SK-N-MC (cell line): ENCODE measurements around the gene MGAT5.
"Not testable (repeated sequence)": the region's sequence is repeated elsewhere in the genome, so short reads cannot be mapped to it uniquely, and the experiment has no call there.

Source experiments
- DNase-seq: peaks from one replicate; pipeline ENCODE4 v3.0.0-alpha.2; 2011; ENCODE audit warnings: low read depth, low spot score
- H3K27ac ChIP-seq: fragments of 200-600 bp; sonication (generic); 2 replicates; pipeline ENCODE4 v1.5.1; 2016; ENCODE audit warnings: mixed run types
- H3K36me3 ChIP-seq: fragments of 200-600 bp; sonication (generic); 2 replicates; pipeline ENCODE4 v1.6.1; 2017; ENCODE audit warnings: antibody characterized with exemption, low read length, mixed read lengths; ENCODE audit not compliant: insufficient read depth
- H3K4me3 ChIP-seq: fragments of 200-600 bp; sonication (generic); 2 replicates; pipeline ENCODE4 v1.5.1; 2016
- H3K9ac ChIP-seq: fragments of 200-600 bp; sonication (generic); 2 replicates; pipeline ENCODE4 v1.8.0; 2017; ENCODE audit warnings: mixed run types, mixed read lengths; ENCODE audit not compliant: insufficient read length
- H3K9me3 ChIP-seq: fragments of 200-600 bp; sonication (generic); 2 replicates; pipeline ENCODE4 v1.6.1; 2017; ENCODE audit warnings: low read depth, mild to moderate bottlenecking, antibody characterized with exemption, low read length, moderate library complexity, mixed read lengths
- EZH2 ChIP-seq: fragments of 200-600 bp; sonication (generic); IDR thresholded peaks from one replicate; pipeline ENCODE4 v1.6.1; 2017; ENCODE audit warnings: antibody characterized with exemption
- FOXP2 ChIP-seq: optimal IDR thresholded peaks from 2 replicates; pipeline ENCODE3; 2011; ENCODE audit warnings: mild to moderate bottlenecking, moderate library complexity; ENCODE audit not compliant: insufficient read depth; ENCODE audit errors: extremely low read length, control extremely low read depth
- POLR2AphosphoS5 ChIP-seq: IDR thresholded peaks from 2 replicates; pipeline ENCODE4 v1.6.1; 2012; ENCODE audit warnings: mild to moderate bottlenecking, low read depth, low read length, borderline replicate concordance

The MGAT5 gene

GRCh38 chr2:134463699-134464022 is 209.8 kb downstream of the MGAT5 start:
- no peak overlapping the region for H3K9ac ChIP-seq
- no peaks in the 10 kb centered on the region for H3K9me3 ChIP-seq
- H3K36me3 ChIP-seq: no peaks in the 10 kb centered on the region
- no peak overlapping the region for H3K27ac ChIP-seq
- TF ChIP-seq POLR2AphosphoS5: no peak
- TF ChIP-seq FOXP2: no peak
- TF ChIP-seq EZH2: no peak
- DNase-seq: no peak
- H3K4me3 ChIP-seq: no peak overlapping the region

GRCh38 chr2:134465228-134466105 is 211.6 kb downstream of the MGAT5 start:
- no peak overlapping the region for H3K9ac ChIP-seq
- TF ChIP-seq EZH2 (no peak), FOXP2 (no peak), POLR2AphosphoS5 (no peak)
- H3K27ac ChIP-seq: no peak overlapping the region
- H3K4me3 ChIP-seq: no peak overlapping the region
- no peaks in the 10 kb centered on the region for H3K9me3 ChIP-seq
- no peaks in the 10 kb centered on the region for H3K36me3 ChIP-seq
- no peak for DNase-seq

- no peak for TF ChIP-seq EZH2
- TF ChIP-seq FOXP2: no peak
- TF ChIP-seq POLR2AphosphoS5: no peak
- H3K4me3 ChIP-seq: no peak overlapping the region
- H3K36me3 ChIP-seq: no peaks in the 10 kb centered on the region
- DNase-seq: no peak
- no peaks in the 10 kb centered on the region for H3K9me3 ChIP-seq
- no peak overlapping the region for H3K27ac ChIP-seq
- H3K9ac ChIP-seq: no peak overlapping the region
Observed at GRCh38 chr2:134466141-134466540, 212.3 kb downstream of the MGAT5 start.

GRCh38 chr2:134468164-134468563 is 214.3 kb downstream of the MGAT5 start:
- H3K9me3 ChIP-seq: no peaks in the 10 kb centered on the region
- no peak for DNase-seq

GRCh38 chr2:134468776-134469175 is 214.9 kb downstream of the MGAT5 start:
- H3K27ac ChIP-seq: no peak overlapping the region
- no peak overlapping the region for H3K9ac ChIP-seq

More at GRCh38 chr2:134468164-134468563, 214.3 kb downstream of the MGAT5 start:
- no peak for TF ChIP-seq FOXP2
- TF ChIP-seq EZH2: no peak
- no peak overlapping the region for H3K4me3 ChIP-seq
- no peaks in the 10 kb centered on the region for H3K36me3 ChIP-seq
- H3K9ac ChIP-seq: no peak overlapping the region
- no peak overlapping the region for H3K27ac ChIP-seq

GRCh38 chr2:134469516-134470115 is 215.7 kb downstream of the MGAT5 start:
- H3K27ac ChIP-seq: no peak overlapping the region
- no peaks in the 10 kb centered on the region for H3K9me3 ChIP-seq
- no peak for TF ChIP-seq FOXP2
- TF ChIP-seq POLR2AphosphoS5: no peak
- TF ChIP-seq EZH2: no peak
- no peak overlapping the region for H3K9ac ChIP-seq
- H3K36me3 ChIP-seq: no peaks in the 10 kb centered on the region
- no peak for DNase-seq
- H3K4me3 ChIP-seq: no peak overlapping the region

More at GRCh38 chr2:134468776-134469175, 214.9 kb downstream of the MGAT5 start:
- no peak for TF ChIP-seq FOXP2
- no peak for DNase-seq
- Histone ChIP-seq H3K4me3 (no peak overlapping the region), H3K9me3 (no peaks in the 10 kb centered on the region), H3K36me3 (no peaks in the 10 kb centered on the region)

- Histone ChIP-seq H3K27ac (no peak overlapping the region), H3K9me3 (no peaks in the 10 kb centered on the region), H3K4me3 (no peak overlapping the region), H3K36me3 (no peaks in the 10 kb centered on the region), H3K9ac (no peak overlapping the region)
- no peak for DNase-seq
- TF ChIP-seq FOXP2 (no peak), POLR2AphosphoS5 (no peak), EZH2 (no peak)
Observed at GRCh38 chr2:134470561-134471168, 216.8 kb downstream of the MGAT5 start.

GRCh38 chr2:134476982-134477381 is 223.1 kb downstream of the MGAT5 start:
- not testable (repeated sequence) for H3K4me3 ChIP-seq, H3K27ac ChIP-seq, H3K9me3 ChIP-seq, H3K9ac ChIP-seq, H3K36me3 ChIP-seq, DNase-seq
